Inflammatory macrophage treated with lipopolysaccharide for 1 hour (primary cell): Measurements from ENCODE around the gene SPATS2L.

Experiments used
- DNase-seq, 2 donors: peaks; one replicate each; pipeline ENCODE4 v3.0.0-alpha.2; 2020 to 2022

SPATS2L gene

DNA sequence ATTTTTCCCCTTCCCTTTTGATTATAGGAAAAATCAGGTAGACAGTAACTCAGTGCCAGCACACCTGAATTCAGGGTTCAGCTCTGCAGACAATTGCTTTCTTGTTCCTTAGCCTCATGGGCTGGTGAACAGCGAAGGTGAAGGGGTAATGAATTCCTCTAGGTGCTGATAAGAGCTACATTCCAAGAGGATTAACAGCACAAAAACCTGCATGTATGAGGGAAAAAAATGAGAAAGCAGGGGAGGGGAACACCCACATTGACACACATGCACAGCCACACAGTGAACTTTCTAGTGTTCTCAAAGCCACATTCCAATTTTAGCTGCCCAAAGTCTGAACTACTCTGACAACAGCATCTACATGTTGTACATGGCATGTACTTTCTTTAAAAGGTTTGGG, 46.1 kb downstream of the SPATS2L start:
- no peak for DNase-seq

DNA sequence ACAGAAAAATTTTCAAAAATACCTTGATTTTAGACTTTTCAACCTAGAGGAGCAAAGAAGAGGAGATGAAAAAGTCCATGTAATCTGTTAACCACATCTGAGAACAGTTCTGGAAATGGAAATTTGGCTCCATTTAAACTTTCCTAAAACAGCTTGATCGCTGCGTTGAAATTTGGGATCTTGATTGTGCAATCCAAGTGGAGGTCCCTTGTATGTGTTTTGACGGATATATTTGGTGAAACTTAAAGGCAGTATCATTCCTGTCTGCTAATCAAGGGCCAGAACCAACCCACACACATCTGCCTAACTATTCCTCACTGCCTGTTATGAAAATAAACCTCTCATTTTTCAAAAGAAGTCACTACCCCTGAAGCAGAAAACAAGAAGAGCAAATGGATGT, 46.6 kb downstream of the SPATS2L start:
- no peak for DNase-seq

DNA sequence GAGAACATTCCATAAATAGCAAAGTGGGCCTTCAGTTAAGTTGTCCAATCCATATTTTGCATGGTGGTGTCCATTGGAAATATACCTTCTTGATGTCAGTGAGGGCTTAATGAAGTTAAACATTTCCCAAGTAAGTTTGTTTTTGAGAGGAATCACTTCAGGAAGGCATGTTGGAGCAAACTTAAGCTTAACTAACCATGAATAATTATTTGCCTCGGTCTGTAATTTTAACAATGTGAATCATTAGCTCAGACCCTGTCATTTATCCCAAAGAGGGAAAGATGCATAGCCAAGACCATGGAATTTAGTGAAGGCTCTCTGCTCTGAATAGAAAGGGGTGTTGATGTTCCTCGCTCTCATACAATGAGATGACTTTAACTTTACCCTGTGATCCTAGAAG, 47.4 kb downstream of the SPATS2L start:
- DNase-seq = no peak

DNA sequence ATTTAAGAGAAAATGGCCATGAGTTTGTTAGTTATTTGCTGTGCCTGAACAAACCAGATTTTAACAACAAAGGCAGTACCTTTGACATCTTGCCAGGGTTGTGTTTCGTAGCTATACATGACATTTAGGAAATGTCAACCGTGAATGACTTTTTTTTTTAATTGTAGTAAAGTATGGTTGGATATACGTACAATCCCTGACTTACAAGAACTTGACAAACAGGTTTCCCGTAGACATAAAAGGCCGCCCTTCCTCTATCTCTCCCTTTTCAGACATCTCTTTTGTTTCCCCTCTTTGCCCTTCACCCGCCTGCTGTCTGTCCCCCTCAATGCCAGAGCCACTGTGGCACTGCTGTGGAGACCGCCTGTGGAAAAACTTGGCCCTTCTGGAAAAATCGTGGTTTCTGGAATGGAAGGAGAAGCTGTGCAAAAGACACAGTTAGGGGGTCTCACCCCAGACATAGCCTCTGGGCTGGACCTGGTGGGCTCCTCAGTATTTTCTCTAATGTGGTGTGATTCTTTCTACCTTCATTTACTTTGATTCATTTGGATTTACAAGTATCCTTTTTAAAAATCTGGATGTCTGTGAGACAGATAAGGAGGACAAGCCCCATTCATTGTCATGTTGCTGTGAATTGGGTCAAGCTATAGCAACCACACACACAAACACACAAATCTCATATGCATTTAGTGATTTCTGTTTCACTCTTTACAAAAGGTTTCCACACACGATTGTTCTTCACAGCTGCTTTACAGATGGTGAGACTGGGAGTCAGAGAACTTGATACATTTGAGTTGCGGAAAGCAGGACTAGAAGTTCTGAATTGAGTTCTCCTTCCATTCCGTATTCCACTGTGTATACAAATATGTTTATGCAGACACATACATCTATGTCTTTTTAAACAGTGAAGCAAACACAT, 48.6 kb downstream of the SPATS2L start:
- DNase-seq = no peak

DNA sequence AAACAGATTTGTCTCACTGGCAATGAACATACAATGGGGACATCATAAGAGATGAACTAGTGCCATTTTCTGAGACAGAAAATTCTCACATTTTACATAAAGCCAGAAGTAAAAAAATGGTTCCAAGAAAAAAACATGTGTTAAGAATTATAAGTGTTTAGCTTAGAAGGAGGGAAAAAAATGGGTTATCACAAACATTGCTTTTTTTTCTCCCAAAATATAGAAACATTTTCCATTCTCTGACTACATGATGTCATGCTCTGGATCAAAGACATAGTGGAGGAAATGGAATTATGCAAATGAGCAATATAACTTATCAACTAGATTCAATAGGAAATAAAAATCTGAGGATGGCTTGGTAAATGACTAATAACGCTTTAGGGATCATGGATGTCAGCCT, 49.8 kb downstream of the SPATS2L start:
- DNase-seq = no peak

DNA sequence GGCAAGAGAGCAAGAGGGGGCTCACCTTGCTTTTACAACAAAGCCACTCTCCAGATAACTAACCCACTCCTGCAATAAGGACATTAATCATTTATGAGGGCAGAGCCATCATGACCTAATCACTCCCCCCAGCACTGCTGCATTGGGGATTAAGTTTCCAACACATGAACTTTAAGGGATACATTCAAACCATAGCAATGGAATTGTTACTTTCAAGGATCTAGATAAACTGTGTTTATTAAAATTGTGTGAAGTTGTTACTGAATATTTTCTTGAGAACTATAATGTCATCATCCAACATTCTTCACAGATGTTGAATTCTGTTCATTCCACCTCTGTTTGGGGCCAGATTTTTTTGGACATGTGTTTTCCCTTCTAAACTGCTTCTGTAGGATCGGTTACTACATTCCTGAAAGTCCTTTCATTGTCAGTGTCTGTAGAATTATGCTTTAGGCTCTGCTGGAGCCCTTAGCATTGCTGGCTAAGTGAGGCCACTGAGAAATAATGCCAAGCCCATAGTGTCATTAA, 50.4 kb downstream of the SPATS2L start:
- no peak for DNase-seq

DNA sequence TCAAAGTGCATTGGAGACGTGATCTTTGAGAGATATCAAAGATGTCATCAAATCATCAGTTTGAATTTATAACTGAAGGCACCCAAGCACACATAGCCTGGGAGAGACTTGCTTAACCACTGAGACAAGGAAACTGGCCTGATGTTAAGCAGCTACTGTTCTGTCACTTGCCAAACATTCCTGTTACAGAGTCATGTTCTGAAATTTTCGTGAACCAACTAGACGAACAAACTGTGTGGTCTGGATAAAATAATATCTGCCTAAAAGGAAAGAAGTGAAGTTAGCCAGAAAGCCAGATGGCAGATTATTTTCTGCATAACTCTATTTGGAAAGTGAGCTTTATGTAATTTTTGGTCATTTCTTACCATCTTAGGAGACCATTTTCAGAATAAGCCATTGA, 51.4 kb downstream of the SPATS2L start:
- DNase-seq = no peak

DNA sequence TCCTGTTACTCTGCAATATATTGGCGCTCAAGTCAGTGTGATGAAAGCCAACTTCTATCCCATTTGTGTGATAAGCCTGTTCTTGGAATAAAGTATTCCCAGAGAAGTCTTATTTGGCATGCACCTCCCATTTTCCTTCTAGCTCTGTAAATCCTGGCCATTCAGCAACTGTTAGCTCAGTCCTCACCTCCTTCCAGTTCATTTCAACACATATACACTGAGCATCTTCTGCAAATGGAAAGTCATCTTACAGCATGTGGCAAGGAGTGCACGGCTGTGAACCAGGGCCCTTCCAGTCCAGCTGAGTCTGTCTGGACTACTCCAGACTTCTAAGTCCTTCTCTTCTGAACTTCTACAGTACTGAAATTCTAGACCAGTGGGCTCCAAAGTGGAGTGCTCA, 53.1 kb downstream of the SPATS2L start:
- no peak for DNase-seq

DNA sequence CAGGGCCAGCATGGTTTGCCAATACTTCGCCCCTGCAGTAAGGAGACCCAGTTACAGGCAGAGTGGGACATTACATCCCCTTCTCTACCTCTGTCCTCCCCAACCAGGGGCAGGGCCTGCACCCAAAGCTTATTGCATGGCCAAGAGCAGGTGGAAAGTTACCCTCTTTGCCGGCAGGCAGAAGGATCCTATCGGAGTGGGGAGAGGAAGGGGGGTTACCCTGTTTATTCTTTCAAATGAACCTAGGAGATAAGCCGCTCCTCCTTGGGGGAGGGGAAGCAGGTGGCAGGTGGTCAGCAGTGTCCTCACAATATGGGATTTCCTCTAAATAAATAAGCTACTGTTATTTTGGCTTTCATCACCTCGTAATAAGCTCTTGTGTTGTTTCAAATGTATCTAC, 53.9 kb downstream of the SPATS2L start:
- DNase-seq = no peak

DNA sequence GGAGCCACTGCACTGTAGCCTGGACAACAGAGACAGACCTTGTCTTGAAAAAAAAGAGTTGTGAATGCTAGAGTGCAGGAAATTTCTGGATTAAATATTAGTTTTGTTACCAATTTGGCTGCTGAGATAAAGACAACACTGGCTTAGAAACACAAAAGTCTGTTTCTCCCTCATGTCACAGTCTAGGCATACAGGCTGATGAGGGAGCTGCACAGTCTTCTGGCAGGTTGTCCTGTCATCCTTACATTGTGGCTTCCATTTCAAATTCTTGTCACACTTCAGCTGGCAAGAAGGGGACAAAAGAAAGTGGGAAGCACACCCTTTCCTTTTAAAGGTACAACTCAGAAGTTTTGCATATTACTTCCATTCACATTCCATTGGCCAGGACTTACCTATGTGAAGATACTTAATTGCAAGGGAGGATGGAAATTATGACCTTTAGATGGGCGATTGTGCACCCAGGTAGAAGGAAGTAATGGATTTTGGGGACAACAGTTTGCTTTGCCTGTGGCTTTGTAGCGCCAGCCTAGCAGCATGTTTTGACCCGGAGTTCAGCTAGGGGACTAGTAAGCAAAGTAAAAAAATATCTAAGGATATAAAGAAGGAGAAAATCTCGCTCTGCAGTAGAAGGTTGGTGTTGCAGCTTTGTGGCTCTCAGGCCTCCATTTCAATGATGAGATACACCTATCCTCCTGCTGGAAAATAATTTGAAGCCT, 55.9 kb downstream of the SPATS2L start:
- DNase-seq = no peak

DNA sequence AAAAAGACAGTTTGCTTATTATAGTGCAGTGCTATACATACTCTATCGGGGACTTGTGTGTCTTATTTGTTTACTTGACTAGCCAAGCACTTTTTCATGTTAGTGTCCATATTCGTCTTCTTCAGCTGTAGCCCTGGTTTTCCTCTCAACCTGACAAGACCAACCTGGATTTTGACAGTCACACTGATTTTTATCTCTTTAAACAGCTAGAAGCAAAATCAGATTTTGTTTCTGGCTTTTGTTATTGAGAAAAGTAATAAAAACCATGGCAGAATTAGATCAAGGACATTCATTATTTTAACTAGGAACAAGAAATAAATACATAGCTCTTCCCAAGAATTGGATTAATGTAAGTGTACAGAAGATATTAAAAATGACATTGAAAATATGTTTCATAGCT, 56.8 kb downstream of the SPATS2L start:
- no peak for DNase-seq

DNA sequence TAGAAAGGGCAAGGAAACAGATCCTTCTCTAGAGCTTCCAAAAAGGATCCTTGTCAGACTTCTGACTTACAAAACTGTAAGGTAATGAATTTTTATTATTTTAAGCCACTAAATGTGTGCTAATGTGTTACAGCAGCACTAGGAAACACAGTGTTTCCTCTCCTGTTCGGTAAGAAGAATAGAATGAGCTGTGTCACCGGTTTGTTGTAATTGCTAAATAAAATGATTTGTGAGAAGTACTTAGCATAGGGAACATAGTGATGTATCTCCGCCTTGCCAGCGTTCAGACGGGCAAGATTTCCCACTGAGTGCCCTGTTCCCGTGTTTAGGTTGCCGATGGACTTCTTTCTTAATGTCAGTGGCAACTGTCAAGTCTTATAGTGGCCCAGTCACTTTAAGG, 57.6 kb downstream of the SPATS2L start:
- no peak for DNase-seq

DNA sequence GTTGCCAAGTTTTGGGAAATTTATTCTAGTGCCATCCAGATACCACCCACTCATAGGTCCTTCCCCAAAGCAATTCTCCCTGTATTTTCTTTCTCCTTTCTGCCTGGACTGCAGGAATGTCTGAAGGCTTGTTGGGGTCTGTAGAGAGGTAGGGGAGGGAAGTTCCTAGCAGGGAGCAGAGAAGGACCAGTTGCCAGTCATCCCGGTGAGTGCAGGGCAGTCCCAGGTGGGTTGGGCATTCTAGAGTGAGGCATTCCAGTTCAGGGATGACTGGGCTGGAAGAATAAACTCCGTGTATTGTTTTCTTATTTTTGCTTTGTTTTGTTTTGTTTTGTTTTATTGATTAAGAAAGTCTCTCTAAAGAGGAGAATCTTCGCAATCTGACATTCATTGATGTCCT, 58.1 kb downstream of the SPATS2L start:
- no peak for DNase-seq

DNA sequence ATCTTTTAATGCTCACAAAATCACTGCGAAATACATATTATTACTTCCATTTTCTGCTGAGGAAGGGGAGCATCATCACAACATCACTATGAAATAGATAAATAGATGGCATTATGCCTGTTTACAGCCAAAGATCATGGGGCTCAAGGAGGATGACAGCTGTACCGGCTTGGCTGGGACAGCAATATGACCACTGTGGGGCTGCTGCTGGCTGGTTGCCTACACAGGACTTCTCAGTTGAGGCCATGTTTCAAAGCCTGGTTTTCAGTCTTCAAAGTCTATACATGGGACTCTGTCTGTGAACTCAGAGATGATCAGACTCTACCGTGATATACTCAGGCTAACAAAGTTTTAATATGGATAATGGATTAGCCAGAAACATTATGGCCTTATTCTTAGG, 58.7 kb downstream of the SPATS2L start:
- DNase-seq = no peak

DNA sequence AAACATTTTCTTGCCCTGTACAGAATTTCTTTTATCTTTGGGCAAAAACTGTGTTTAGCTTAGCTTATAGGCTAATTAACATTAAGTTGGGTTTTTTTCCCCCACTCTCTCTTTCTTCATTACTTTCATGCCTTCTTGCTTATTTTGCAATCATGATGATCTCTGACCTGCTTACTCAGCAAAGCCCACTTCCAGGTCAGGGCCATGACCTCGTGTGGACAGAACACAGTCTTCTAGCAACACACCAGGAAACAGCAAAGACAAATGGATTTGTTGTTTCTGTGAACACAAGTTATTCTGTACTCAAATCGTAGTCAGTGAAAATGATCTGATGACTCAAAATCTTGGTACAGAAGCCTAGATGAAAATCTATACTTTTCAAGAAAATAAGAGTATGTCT, 60.7 kb downstream of the SPATS2L start:
- DNase-seq = peak; percentile 35 to 40

DNA sequence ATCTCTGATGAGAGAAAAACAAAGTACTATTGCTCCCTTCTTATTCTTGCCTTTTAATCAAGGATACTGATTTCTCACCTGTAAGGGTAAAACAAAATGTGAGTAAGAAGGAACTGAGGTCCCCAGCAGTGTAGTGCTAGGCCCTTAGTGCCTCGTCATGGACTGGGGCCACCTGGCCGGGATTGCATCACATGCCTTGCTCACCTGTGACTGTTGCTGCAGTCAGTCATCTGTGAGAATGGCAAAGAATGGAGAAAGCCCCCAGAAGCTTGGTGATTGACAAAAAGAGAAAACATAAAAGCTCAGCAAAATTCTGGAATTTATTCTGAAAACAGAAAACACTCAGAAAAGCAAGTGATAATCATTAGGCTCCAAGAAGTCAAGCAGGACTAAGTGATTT, 63.4 kb downstream of the SPATS2L start:
- DNase-seq = no peak

DNA sequence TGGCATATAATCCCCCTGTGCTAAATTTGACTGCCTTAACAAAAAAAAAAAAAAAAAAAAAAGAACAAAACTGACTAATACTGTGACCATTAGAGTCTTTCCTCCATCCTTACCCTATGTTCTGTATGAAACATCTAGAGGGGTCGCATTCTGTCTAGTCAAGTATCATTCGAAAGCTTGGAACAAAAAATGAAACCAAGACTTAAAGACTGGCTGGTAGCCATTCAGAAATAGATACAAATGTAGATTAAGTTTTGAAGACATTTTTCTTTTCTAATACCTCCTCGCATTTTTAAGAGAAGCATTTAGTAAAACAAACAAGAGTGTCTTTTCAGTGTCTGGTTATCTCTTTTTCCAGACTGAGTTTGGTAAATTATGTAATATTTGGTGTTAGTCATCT, 66.7 kb downstream of the SPATS2L start:
- no peak for DNase-seq

DNA sequence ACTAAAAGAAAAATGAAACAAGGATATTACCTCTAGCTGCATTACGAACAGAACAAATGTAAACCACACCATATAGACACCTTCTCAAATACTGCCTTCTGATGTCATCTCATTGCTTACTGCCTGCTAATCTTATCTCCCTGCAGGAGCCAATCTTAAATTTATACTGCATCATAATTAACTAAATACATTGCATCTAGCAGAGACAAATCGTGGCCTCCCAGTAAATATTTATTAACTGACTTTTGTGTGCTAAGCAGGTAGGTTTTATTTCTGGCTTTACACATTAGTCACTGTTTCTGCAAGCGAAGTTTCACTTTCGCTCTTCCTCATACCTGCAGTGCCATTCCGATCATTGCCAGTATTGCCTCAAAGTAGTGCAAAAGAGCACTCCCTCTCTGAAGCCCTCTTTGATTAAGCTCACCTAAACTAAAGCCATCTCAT, 67.5 kb downstream of the SPATS2L start:
- DNase-seq = no peak

DNA sequence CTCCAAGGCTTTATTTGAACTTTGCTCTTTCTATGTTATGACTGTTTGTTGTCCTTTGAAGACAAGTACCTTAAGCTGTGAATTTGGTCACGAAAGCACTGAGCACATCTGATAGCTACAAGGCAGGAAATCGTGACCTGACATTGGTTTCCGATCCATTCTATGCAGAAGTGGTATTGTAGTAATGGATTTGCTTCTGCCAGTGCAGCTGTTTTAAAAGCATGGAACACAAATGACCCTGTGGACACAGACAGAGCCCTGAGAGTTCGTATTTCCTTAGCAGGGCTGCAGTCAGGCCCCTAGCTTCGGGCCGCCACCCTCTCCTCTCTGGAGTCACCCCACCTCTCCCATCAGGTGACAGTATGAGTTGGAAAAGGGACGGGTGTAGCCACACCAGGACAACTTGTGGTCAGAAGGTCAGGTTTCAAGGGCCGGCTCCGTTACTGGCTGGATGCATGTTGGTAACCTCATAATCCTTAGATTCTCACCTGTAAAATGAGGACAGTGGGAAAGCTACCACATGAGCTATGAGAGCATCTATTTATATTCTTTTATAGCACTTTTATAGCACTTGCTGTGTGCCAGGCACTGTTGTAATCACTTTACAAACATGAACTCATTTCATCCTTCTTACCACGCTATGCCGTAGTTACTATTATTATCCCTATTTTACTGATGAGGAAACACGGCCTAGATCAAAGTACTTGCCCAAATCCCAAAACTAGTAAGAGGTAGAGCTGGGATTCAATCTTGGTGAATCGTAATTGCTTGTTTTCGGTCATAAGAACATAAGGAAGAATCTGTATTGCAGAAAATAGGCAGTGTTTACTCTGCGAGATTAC, 70.2 kb downstream of the SPATS2L start:
- DNase-seq = no peak

DNA sequence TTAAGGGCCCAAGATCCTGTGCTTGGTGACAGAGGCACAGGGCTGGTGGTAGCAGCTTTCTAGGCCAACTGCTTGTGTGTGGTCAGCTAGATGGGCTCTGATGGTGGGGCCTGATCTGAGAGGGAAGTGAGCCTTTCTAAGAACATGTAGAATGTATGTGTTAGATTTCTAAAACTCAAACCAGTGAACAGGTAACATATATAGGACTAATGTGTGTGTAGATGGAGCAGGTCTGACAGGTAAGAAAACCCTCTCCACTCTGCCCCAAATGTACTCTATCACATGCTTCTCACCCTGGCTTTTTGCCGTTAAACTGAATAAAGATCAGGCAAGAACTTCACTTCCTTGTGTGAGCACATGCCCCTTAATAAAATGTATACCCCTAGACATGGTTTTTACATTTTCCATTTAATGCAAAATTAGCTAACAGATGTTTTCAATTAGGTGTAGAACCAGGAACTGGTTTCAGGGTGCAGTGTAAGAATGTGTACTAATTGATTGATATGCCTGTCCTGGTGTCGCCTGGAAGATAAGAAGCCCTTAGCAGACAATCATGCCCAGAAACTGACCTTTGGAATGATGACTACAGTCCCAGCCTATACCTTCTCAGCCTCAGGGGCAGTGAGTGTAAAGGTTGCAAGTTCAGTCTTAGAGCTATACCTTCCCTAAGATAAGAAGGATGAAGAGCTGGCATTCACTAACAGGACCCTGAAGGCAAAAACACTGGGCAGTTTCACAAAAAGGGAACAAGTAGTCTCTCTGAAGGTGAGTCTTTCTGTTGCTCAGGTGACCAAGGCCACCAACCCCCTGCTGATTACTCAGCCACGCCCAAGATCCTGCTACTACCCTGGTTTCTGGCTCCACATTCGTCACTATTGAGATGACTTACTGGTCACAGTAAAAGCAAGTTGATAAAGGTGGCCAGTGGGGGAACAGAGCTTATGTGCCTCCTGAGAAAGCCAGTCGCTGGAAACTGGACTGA, 71.2 kb downstream of the SPATS2L start:
- no peak for DNase-seq

DNA sequence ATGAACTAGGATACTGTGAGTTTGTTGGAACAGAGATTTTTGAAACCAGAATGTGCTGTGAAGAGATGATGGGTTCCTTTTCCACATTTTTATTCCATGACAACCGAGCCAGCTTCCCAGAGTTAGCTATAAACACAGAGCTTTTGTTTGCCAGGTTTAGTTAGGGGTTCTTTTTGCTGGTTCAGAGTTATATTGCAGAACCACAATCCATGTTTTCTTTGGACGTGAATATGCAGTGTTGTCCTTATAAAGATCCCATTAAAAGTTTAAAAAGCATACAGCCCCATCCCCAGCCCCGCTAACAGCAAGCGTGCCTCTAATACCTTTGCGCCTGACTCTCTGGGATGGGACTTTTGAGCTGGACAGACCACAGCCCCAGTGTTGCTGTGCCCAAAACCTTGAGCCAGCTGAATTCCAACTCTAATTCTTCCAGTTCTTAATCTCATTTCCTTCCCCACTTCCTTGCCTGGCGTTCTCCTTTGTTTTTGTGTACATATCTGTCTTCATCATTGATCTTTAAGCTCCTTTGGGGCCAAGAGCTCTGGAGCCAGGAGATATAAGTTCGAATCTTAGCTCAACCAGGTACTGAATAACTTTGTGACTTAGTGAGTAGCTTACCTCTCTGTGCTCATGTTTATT, 72.3 kb downstream of the SPATS2L start:
- no peak for DNase-seq
